NK-92 (cell line): ENCODE measurements around the gene TTC32.
"Not testable (repeated sequence)": the region's sequence is repeated elsewhere in the genome, so short reads cannot be mapped to it uniquely, and the experiment has no call there.

Experiments used
- DNase-seq: peaks from one replicate; lab custom pipeline; 2025; ENCODE audit not compliant: unreplicated experiment; lab: John Stamatoyannopoulos, UW

The TTC32 gene

GRCh38 chr2:19899985-19900930 is 1.5 kb downstream of the TTC32 start:
- no peak for DNase-seq

- no peak for DNase-seq
Measured at GRCh38 chr2:19898592-19899329, 3.0 kb downstream of the TTC32 start.

GRCh38 chr2:19897623-19898245 is 4.0 kb downstream of the TTC32 start:
- no peak for DNase-seq

- DNase-seq: no peak
Measured at GRCh38 chr2:19895535-19895934, 6.2 kb downstream of the TTC32 start.

- DNase-seq: no peak
Measured at GRCh38 chr2:19894134-19894792, 7.5 kb downstream of the TTC32 start.

GRCh38 chr2:19893520-19894133 is 8.2 kb downstream of the TTC32 start:
- DNase-seq: no peak

- not testable (repeated sequence) for DNase-seq
Measured at GRCh38 chr2:19891971-19892370, 9.8 kb downstream of the TTC32 start.

- no peak for DNase-seq
Measured at GRCh38 chr2:19890104-19890503, 11.7 kb downstream of the TTC32 start.

GRCh38 chr2:19888831-19889230 is 13.0 kb downstream of the TTC32 start:
- DNase-seq: no peak

- no peak for DNase-seq
Measured at GRCh38 chr2:19887510-19887909, 14.3 kb downstream of the TTC32 start.

GRCh38 chr2:19886261-19886660 is 15.5 kb downstream of the TTC32 start:
- DNase-seq: no peak

- DNase-seq: no peak
Measured at GRCh38 chr2:19885791-19886190, 16.0 kb downstream of the TTC32 start.

GRCh38 chr2:19883971-19884720 is 17.6 kb downstream of the TTC32 start:
- no peak for DNase-seq

- DNase-seq: no peak
Measured at GRCh38 chr2:19883486-19883885, 18.3 kb downstream of the TTC32 start.

- DNase-seq: no peak
Measured at GRCh38 chr2:19882286-19882685, 19.5 kb downstream of the TTC32 start.

- no peak for DNase-seq
Measured at GRCh38 chr2:19881908-19882265, 19.9 kb downstream of the TTC32 start.

- no peak for DNase-seq
Measured at GRCh38 chr2:19881221-19881907, 20.4 kb downstream of the TTC32 start.

- not testable (repeated sequence) for DNase-seq
Measured at GRCh38 chr2:19880191-19880590, 21.6 kb downstream of the TTC32 start.

- no peak for DNase-seq
Measured at GRCh38 chr2:19879120-19879519, 22.7 kb downstream of the TTC32 start.
